Upper lobe of left lung (tissue), 6 donors: Measurements from ENCODE around the gene SYPL2. TPM values are rescaled to one million over a fixed set of nuclear protein-coding genes. Genes with fewer than 3 reads are reported as not detected.

Source experiments
- ATAC-seq, 2 donors: fragments of 200-7000 bp; cut with Tn5 transposase; one replicate each; pipeline ENCODE4 v1.9.1; 2022; ENCODE audit warnings: mild to moderate bottlenecking in 2 of 2, moderate library complexity in 2 of 2; ENCODE audit not compliant: low FRiP score in 2 of 2
- DNase-seq, 2 donors: peaks; one replicate each; pipeline ENCODE4 v3.0.0-alpha.2; 2019 to 2020
- H3K27ac ChIP-seq, 4 donors: fragments of 200-600 bp; sonication (generic); one replicate each; pipeline ENCODE4 v1.5.1; 2016 to 2019
- H3K27me3 ChIP-seq, 4 donors: fragments of 200-600 bp; sonication (generic); one replicate each; pipeline ENCODE4 v1.5.1; 2017 to 2019
- H3K36me3 ChIP-seq, 4 donors: fragments of 200-600 bp; sonication (generic); one replicate each; pipeline ENCODE4 v1.5.1; 2016 to 2019
- H3K4me1 ChIP-seq, 4 donors: fragments of 200-600 bp; sonication (generic); one replicate each; pipeline ENCODE4 v1.5.1; 2018 to 2019
- H3K4me3 ChIP-seq, 4 donors: fragments of 200-600 bp; sonication (generic); one replicate each; pipeline ENCODE4 v1.5.1; 2017 to 2019; ENCODE audit warnings: mild to moderate bottlenecking in 2 of 4, moderate library complexity in 1 of 4
- H3K9me3 ChIP-seq, 4 donors: fragments of 200-600 bp; sonication (generic); one replicate each; pipeline ENCODE4 v1.5.1; 2018 to 2019
- EP300 ChIP-seq, 4 donors: sonication (generic); formaldehyde crosslinking; IDR thresholded peaks; one replicate each; pipeline ENCODE4 v1.5.1; 2017; ENCODE audit warnings: antibody characterized with exemption in 4 of 4, control low read depth in 2 of 4
- POLR2A ChIP-seq, 4 donors: fragments of 450-650 bp; IDR thresholded peaks; one replicate each; pipeline ENCODE4 v1.5.1; 2016 to 2017; ENCODE audit warnings: antibody characterized with exemption in 4 of 4, mild to moderate bottlenecking in 2 of 4
- POLR2AphosphoS5 ChIP-seq, 2 donors: sonication (generic); formaldehyde crosslinking; IDR thresholded peaks; one replicate each; pipeline ENCODE4 v1.5.1; 2017; ENCODE audit warnings: antibody characterized with exemption in 2 of 2
- WGBS, 2 donors: methylation state at CpG; one replicate each; pipeline ENCODE4 v1.1.5; 2017 to 2018; 5-methylcytosine and 5-hydroxymethylcytosine counted together
- total RNA-seq, 6 donors: library from RNA; depleted of rRNA in 4 of 6; stranded (reverse); fragments of >200 nt in 4 of 6; gene quantifications; one replicate each; pipeline versions ENCODE4 v1.1.0 to v1.2.1, GENCODE V29; 2016 to 2021
- TF ChIP-seq, protein P1 (sequence below), 6 experiments: fragments of 450-650 bp in 4 of 6; fragments of 200-600 bp in 2 of 6; sonication (generic) in 2 of 6; IDR thresholded peaks; one replicate each; pipeline ENCODE4 v1.5.1; 2016 to 2019; ENCODE audit warnings: antibody characterized with exemption in 6 of 6
- donor health status: DM: no; HTN: no; CAD: no; lungs with moderate emphysema.
- donor health status: DM: no; HTN: yes; CAD: no; lungs with severe emphysema.

Gene SYPL2
- total RNA-seq, 6 donors from 2014 or later, result 0.30 to 3.1 (median 1.1) TPM

DNA sequence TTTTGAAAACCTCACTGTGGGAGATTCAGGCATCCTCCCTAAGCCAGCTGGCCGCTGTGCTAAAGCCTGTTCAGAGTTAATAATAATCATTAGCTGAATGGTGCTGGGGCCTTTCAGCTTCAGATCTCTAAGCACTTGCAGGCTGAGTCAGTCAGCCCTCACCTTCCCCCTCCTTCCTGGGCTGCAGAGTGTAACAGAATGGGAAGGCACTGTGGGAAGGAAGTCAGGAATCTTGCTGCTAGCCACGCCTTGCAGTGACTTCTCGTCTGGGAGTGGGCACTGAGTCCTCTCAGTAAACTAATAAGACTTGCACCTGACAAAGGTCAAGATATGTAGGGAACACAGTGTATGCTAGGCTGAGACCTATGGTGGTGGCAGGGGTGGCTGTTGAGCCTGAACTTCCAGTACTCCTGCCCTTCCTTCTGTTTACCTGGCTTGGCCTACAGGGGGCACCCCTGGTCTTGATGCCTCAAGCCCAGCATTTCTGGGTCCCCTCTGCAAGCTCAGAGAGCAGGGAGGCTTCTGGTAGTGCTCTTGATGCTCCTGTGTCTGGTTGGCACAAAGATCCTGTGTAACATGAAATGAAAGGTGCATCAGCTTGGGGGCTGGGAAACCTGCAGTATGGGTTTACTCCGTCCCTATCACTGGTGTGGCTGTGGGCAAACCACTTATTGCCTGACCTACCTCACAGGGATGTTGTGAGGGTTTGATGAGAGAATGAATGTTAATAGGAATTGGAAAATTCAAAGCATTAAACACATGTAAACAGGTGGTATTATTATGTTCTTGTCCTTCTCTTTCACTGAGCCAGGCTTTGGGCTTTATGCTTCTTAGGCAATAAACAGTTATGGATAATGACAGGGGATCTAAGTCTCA is 33.6 kb downstream of the SYPL2 start:
- Histone ChIP-seq H3K4me3 (no peak overlapping the region), H3K4me1 (peaks cover 19 to 51% (median 23%) of the 10 kb centered on the region in 4 donors), H3K27me3 (no peaks in the 10 kb centered on the region), H3K27ac (peak overlapping the region in 2 of 4 donors; percentile 21 to 49), H3K36me3 (peaks cover 0 to 32% (median 20%) of the 10 kb centered on the region in 4 donors), H3K9me3 (no peaks in the 10 kb centered on the region)
- DNase-seq, result peak in 1 of 2 donors; percentile 75
- 58 to 61% methylated on average over 3 to 4 of the region's 4 CpGs for WGBS, 2 donors
- TF ChIP-seq POLR2AphosphoS5 (IDR thresholded peaks at IDR 0.05), result no peak
- TF ChIP-seq EP300 (IDR thresholded peaks at IDR 0.05), result no peak
- no peak for TF ChIP-seq POLR2A (IDR thresholded peaks at IDR 0.05)
- TF ChIP-seq, protein P1, sequence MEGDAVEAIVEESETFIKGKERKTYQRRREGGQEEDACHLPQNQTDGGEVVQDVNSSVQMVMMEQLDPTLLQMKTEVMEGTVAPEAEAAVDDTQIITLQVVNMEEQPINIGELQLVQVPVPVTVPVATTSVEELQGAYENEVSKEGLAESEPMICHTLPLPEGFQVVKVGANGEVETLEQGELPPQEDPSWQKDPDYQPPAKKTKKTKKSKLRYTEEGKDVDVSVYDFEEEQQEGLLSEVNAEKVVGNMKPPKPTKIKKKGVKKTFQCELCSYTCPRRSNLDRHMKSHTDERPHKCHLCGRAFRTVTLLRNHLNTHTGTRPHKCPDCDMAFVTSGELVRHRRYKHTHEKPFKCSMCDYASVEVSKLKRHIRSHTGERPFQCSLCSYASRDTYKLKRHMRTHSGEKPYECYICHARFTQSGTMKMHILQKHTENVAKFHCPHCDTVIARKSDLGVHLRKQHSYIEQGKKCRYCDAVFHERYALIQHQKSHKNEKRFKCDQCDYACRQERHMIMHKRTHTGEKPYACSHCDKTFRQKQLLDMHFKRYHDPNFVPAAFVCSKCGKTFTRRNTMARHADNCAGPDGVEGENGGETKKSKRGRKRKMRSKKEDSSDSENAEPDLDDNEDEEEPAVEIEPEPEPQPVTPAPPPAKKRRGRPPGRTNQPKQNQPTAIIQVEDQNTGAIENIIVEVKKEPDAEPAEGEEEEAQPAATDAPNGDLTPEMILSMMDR (IDR thresholded peaks at IDR 0.05), result peak in 4 of 6 experiments; percentile 24 to 53 (median 39)
- peak; percentile 38 to 72 for ATAC-seq

DNA sequence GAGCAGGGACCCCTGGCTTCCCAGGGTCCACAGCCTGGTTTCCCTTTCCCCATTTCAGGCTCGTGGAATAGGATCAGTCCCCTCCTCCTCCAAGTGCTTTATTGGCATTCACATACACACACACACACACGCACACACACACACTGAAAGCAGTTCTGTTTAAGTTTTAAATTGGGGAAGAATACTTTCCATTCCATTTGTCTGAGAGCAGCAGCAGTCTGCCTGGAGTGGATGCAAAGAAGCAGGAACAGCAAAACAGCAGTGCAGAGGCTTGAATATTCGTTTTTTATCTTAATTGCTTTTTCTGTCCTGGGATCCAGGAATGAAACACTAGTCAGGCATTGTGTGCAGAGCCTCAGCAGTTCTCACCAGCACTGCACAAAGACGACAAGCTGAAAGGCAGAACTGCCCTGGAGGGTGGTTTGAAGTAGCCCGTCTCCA is 34.6 kb downstream of the SYPL2 start:
- no peak for ATAC-seq
- peak overlapping the region in 1 of 4 donors; percentile 52 for H3K27ac ChIP-seq

DNA sequence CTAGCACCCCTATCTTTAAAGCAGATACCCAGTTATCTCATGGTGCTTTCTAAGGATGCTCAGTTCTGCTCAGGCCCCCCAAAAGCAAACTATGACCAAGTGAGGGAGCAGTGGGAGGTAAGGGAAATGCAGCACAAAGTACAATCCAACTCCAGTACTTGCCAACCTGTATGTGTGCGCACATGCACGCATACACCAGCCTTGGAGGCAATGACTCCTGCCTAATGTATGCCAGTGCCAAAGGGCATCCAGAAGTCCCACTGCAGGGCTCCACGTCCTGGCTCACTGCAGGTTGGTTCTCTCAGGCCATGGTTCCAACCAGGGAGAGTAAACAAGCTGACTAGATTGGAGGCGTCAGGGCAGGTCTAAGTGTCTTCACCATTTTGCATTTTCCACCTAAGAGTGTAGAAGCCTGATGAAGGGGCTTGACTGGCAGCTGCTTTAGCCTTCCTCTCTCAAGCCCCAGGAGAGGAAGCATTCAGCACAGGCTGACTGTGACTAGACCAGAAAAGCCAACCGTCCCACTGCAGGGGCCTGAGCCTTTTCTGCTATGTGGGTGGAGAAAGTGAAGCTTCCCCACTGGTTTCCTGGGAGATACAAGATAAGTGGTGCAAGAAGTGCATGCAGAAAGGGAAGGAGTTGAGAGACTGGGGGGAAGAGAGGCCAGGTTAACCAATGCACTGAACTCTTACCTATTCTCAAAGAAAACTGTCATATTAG is 35.5 kb downstream of the SYPL2 start:
- no peak for DNase-seq
- ATAC-seq, result no peak
- Histone ChIP-seq H3K27me3 (no peaks in the 10 kb centered on the region), H3K4me3 (no peak overlapping the region), H3K4me1 (peaks cover 14 to 47% (median 20%) of the 10 kb centered on the region in 4 donors), H3K36me3 (peaks cover 0 to 22% (median 10%) of the 10 kb centered on the region in 4 donors), H3K27ac (peak overlapping the region in 1 of 4 donors; percentile 52), H3K9me3 (no peaks in the 10 kb centered on the region)
- TF ChIP-seq EP300 (IDR thresholded peaks at IDR 0.05), result no peak
- TF ChIP-seq, protein P1 (IDR thresholded peaks at IDR 0.05), result no peak
- no peak for TF ChIP-seq POLR2AphosphoS5 (IDR thresholded peaks at IDR 0.05)
- no peak for TF ChIP-seq POLR2A (IDR thresholded peaks at IDR 0.05)
- 79% methylated on average over 3 to 5 of the region's 5 CpGs for WGBS, 2 donors

More for the DNA sequence above, 34.6 kb downstream of the SYPL2 start:
- TF ChIP-seq, protein P1 (IDR thresholded peaks at IDR 0.05), result no peak
- TF ChIP-seq POLR2A (IDR thresholded peaks at IDR 0.05) (no peak), POLR2AphosphoS5 (IDR thresholded peaks at IDR 0.05) (no peak), EP300 (IDR thresholded peaks at IDR 0.05) (no peak)
- DNase-seq, result no peak
- Histone ChIP-seq H3K27me3 (no peaks in the 10 kb centered on the region), H3K4me3 (no peak overlapping the region), H3K9me3 (no peaks in the 10 kb centered on the region), H3K36me3 (peaks cover 0 to 27% (median 19%) of the 10 kb centered on the region in 4 donors), H3K4me1 (peaks cover 14 to 47% (median 20%) of the 10 kb centered on the region in 4 donors)
- WGBS, 2 donors, result 56 to 60% methylated on average over 5 of the region's 5 CpGs

DNA sequence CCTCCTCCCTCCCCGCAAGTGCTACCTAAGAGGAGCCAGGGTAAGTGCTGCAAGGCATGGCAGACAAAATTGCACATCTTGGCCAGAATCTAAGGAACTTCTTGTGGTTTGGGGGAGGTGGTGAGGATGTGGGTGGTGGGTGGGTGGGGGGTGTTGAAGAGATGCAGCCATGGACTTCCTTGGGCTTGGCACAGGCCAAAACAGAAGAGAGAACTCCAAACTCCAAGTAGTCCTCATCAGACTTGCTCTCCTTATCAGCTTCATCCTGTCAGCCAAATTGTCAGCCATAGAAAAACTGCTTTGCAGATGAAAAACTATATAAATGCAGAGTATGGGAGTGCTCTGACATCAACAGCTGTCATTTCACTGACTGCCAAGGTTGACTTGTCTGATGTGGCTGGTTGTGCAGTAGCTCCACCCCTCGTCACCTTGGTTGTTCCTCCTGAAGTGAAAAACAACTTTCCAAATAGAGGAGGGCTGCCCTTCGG is 36.1 kb downstream of the SYPL2 start:
- Histone ChIP-seq H3K36me3 (peaks cover 0 to 16% (median 6%) of the 10 kb centered on the region in 4 donors), H3K9me3 (no peaks in the 10 kb centered on the region), H3K4me1 (peaks cover 14 to 47% (median 20%) of the 10 kb centered on the region in 4 donors), H3K27ac (peak overlapping the region in 1 of 4 donors; percentile 52), H3K27me3 (no peaks in the 10 kb centered on the region), H3K4me3 (no peak overlapping the region)
- WGBS, 2 donors, result 65 to 71% methylated on average over 3 of the region's 3 CpGs
- no peak for ATAC-seq
- TF ChIP-seq EP300 (IDR thresholded peaks at IDR 0.05) (no peak), POLR2AphosphoS5 (IDR thresholded peaks at IDR 0.05) (no peak), POLR2A (IDR thresholded peaks at IDR 0.05) (no peak)
- TF ChIP-seq, protein P1 (IDR thresholded peaks at IDR 0.05), result no peak
- DNase-seq, result no peak
